Retinal pigment epithelial cell (primary cell): ENCODE data around the gene IDH3B.
A peak's percentile ranks its signal among the peaks of the same experiment; 100 is the strongest.

Experiments used
- DNase-seq: peaks from one replicate; pipeline ENCODE4 v3.0.0-alpha.2; 2010; ENCODE audit warnings: low read depth
- H3K4me3 ChIP-seq: 2 replicates; pipeline ENCODE4 v1.5.1; 2011; ENCODE audit warnings: mild to moderate bottlenecking, low read length, control low read depth, moderate library complexity
- CTCF ChIP-seq: conservative IDR thresholded peaks from 2 replicates; pipeline ENCODE4 v1.5.1; 2011; ENCODE audit warnings: low read depth, low read length, control low read depth, inconsistent platforms

The IDH3B gene

GRCh38 chr20:2694008-2694471 is 30.0 kb upstream of the IDH3B start:
- no peak overlapping the region for H3K4me3 ChIP-seq
- DNase-seq = no peak

GRCh38 chr20:2693286-2694007 is 29.4 kb upstream of the IDH3B start:
- TF ChIP-seq CTCF = no peak
- no peak overlapping the region for H3K4me3 ChIP-seq
- no peak for DNase-seq

More at GRCh38 chr20:2694008-2694471, 30.0 kb upstream of the IDH3B start:
- TF ChIP-seq CTCF = no peak

GRCh38 chr20:2692886-2693285 is 28.9 kb upstream of the IDH3B start:
- DNase-seq = no peak
- H3K4me3 ChIP-seq = no peak overlapping the region
- no peak for TF ChIP-seq CTCF

- no peak for DNase-seq
These were observed 28.2 kb upstream of the IDH3B start, which contains the start of gene EBF4 for GRCh38 chr20:2692036-2692885. Gene EBF4, plus strand, starts transcription at chr20:2692780. Its CDS starts 866 bp downstream, at chr20:2693646.

GRCh38 chr20:2691663-2692035 is 27.6 kb upstream of the IDH3B start:
- no peak for TF ChIP-seq CTCF
- no peak for DNase-seq
- H3K4me3 ChIP-seq = no peak overlapping the region

More at GRCh38 chr20:2692036-2692885, 28.2 kb upstream of the IDH3B start, which contains the start of gene EBF4:
- TF ChIP-seq CTCF = no peak
- H3K4me3 ChIP-seq = peak within 1 kb of the TSS; percentile 30

- no peak for TF ChIP-seq CTCF
- H3K4me3 ChIP-seq = no peak overlapping the region
- DNase-seq = no peak
These were observed 27.1 kb upstream of the IDH3B start for GRCh38 chr20:2691127-2691526.
